Glutamatergic neuron (in vitro differentiated cells): ENCODE data around the gene SNX5. TPM values are rescaled to one million over a fixed set of nuclear protein-coding genes. Genes with fewer than 3 reads are reported as not detected.
A peak's percentile ranks its signal among the peaks of the same experiment; 100 is the strongest.

Source experiments
- DNase-seq: peaks from one replicate; pipeline ENCODE4 v3.0.0; 2022
- H3K27ac Mint-ChIP-seq: one replicate; pipeline ENCODE4 v1.8.0; 2020; ENCODE audit warnings: mild to moderate bottlenecking, mixed read lengths, inconsistent platforms; ENCODE audit not compliant: unreplicated experiment
- H3K27me3 Mint-ChIP-seq: one replicate; pipeline ENCODE4 v1.8.0; 2020; ENCODE audit warnings: mild to moderate bottlenecking, moderate library complexity, mixed read lengths, inconsistent platforms; ENCODE audit not compliant: unreplicated experiment
- H3K36me3 Mint-ChIP-seq: one replicate; pipeline ENCODE4 v1.8.0; 2020; ENCODE audit warnings: mild to moderate bottlenecking, mixed read lengths, inconsistent platforms; ENCODE audit not compliant: unreplicated experiment
- H3K4me1 Mint-ChIP-seq: one replicate; pipeline ENCODE4 v1.8.0; 2020; ENCODE audit warnings: mild to moderate bottlenecking, low read depth, mixed read lengths, inconsistent platforms; ENCODE audit not compliant: unreplicated experiment
- H3K4me3 Mint-ChIP-seq: one replicate; pipeline ENCODE4 v1.8.0; 2020; ENCODE audit warnings: mild to moderate bottlenecking, mixed read lengths, inconsistent platforms; ENCODE audit not compliant: unreplicated experiment
- H3K9me3 Mint-ChIP-seq: one replicate; pipeline ENCODE4 v1.8.0; 2020; ENCODE audit warnings: mild to moderate bottlenecking, moderate library complexity, mixed read lengths, inconsistent platforms; ENCODE audit not compliant: unreplicated experiment
- CTCF ChIP-seq: fragments of 200-600 bp; sonication (generic); IDR thresholded peaks from one replicate; pipeline ENCODE4 v1.5.0; 2021; ENCODE audit not compliant: partially characterized antibody, unreplicated experiment
- total RNA-seq: library from RNA; stranded (reverse); fragmentation: NEBNext Ultra II Directional; extraction: Animal tissue kit (Norgen Biotek cat#: 25700); gene quantifications from one replicate; pipeline ENCODE4 v1.2.1, GENCODE V29; 2021; ENCODE audit not compliant: unreplicated experiment

Gene SNX5
- total RNA-seq, 1 donor from 2014 or later: 43.2 TPM

GRCh38 chr20:17969884-17970409 is 1.4 kb upstream of the SNX5 start:
- Mint-ChIP-seq H3K27ac (peak overlapping the region; percentile 72), H3K4me3 (peak overlapping the region; percentile 90), H3K4me1 (peaks cover 25% of the 10 kb centered on the region), H3K27me3 (peaks cover 12% of the 10 kb centered on the region), H3K36me3 (no peaks in the 10 kb centered on the region), H3K9me3 (peaks cover 12% of the 10 kb centered on the region)
- DNase-seq: no peak
- no peak for TF ChIP-seq CTCF

- Mint-ChIP-seq H3K4me3 (peak overlapping the region; percentile 90), H3K4me1 (peaks cover 31% of the 10 kb centered on the region)
- no peak for DNase-seq
Observed at GRCh38 chr20:17969278-17969883, 787 bp upstream of the SNX5 start.

GRCh38 chr20:17967521-17968365 is 851 bp downstream of the SNX5 start:
- Mint-ChIP-seq H3K9me3 (peaks cover 12% of the 10 kb centered on the region), H3K27me3 (peaks cover 12% of the 10 kb centered on the region), H3K36me3 (no peaks in the 10 kb centered on the region), H3K4me1 (peaks cover 36% of the 10 kb centered on the region), H3K27ac (peak overlapping the region; percentile 84), H3K4me3 (peak overlapping the region; percentile 87)
- TF ChIP-seq CTCF: no peak
- DNase-seq: no peak

More at GRCh38 chr20:17969278-17969883, 787 bp upstream of the SNX5 start:
- Mint-ChIP-seq H3K27ac (peak overlapping the region; percentile 72), H3K9me3 (peaks cover 12% of the 10 kb centered on the region), H3K27me3 (peaks cover 12% of the 10 kb centered on the region), H3K36me3 (no peaks in the 10 kb centered on the region)
- TF ChIP-seq CTCF: no peak

- Mint-ChIP-seq H3K36me3 (no peaks in the 10 kb centered on the region), H3K9me3 (peaks cover 12% of the 10 kb centered on the region), H3K4me1 (peaks cover 39% of the 10 kb centered on the region), H3K27ac (peak overlapping the region; percentile 75), H3K27me3 (peaks cover 12% of the 10 kb centered on the region), H3K4me3 (peak overlapping the region; percentile 87)
- TF ChIP-seq CTCF: no peak
- DNase-seq: no peak
Observed at GRCh38 chr20:17966432-17967310, 1.9 kb downstream of the SNX5 start.
